SK-N-SH treated with all-trans-retinoic acid at 6 μM for 48 hours (cell line): Measurements from ENCODE around the gene POLR2H.

Experiments
- ARNTL ChIP-seq: fragments of 450-650 bp; formaldehyde crosslinking; IDR thresholded peaks from 2 replicates; pipeline ENCODE4 v1.5.0; 2020; ENCODE audit warnings: low read depth, mild to moderate bottlenecking, moderate library complexity, borderline replicate concordance
- PATZ1 ChIP-seq: fragments of 250-450 bp; sonication (Bioruptor Pico); IDR thresholded peaks from 2 replicates; pipeline ENCODE4 v1.8.0; 2020; ENCODE audit warnings: mild to moderate bottlenecking, moderate library complexity, borderline replicate concordance

- TF ChIP-seq ARNTL (CRISPR knock-in tag) (no peak), PATZ1 (CRISPR knock-in tag) (no peak)
Measured at GRCh38 chr3:184375747-184376461, 14.4 kb downstream of the POLR2H start.
